K562 (cell line): ENCODE measurements around the gene PELI2.

Experiments used
- IRF2 ChIP-seq: sonication (generic); formaldehyde crosslinking; IDR thresholded peaks from 2 replicates; pipeline ENCODE4 v1.8.1; 2022; ENCODE audit warnings: mild to moderate bottlenecking, missing genetic modification reagents
- NELFE ChIP-seq: IDR thresholded peaks from 2 replicates; pipeline ENCODE4 v1.6.1; 2011; ENCODE audit warnings: mild to moderate bottlenecking; ENCODE audit not compliant: insufficient read depth, insufficient read length
- TF ChIP-seq, protein P1 (sequence below), 3 experiments: IDR thresholded peaks in 2 of 3; conservative IDR thresholded peaks in 1 of 3; 2 replicates each; pipeline ENCODE4 v1.5.1; 2011 to 2012; ENCODE audit warnings: low read length in 3 of 3, mild to moderate bottlenecking in 3 of 3, control low read depth in 2 of 3, improper control_type of control experiment in 1 of 3, inconsistent platforms in 1 of 3, low read depth in 1 of 3, mixed read lengths in 1 of 3, moderate library complexity in 1 of 3; ENCODE audit not compliant: insufficient read depth in 2 of 3

DNA sequence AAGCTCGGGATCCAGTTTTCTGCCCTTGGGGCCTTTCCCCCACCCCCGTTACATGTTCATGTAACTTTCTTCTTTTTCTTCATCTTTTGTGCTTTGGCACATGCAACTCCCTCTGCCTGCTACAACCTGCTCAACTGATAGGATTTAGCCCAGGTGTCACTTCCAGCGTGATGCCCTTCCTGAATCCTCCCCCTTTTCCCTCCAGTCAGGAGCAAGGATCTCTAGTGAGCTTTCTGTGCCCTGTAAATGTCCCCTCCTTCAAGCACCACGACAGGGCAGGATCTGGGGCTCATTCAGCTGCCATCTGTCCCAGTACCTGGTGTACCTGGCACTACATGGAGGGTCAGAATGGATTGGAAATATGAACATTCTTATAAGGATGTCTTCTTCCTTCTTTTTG lies 15.3 kb downstream of the PELI2 start:
- TF ChIP-seq IRF2 (CRISPR knock-in tag) (no peak), NELFE (no peak)
- TF ChIP-seq, protein P1, sequence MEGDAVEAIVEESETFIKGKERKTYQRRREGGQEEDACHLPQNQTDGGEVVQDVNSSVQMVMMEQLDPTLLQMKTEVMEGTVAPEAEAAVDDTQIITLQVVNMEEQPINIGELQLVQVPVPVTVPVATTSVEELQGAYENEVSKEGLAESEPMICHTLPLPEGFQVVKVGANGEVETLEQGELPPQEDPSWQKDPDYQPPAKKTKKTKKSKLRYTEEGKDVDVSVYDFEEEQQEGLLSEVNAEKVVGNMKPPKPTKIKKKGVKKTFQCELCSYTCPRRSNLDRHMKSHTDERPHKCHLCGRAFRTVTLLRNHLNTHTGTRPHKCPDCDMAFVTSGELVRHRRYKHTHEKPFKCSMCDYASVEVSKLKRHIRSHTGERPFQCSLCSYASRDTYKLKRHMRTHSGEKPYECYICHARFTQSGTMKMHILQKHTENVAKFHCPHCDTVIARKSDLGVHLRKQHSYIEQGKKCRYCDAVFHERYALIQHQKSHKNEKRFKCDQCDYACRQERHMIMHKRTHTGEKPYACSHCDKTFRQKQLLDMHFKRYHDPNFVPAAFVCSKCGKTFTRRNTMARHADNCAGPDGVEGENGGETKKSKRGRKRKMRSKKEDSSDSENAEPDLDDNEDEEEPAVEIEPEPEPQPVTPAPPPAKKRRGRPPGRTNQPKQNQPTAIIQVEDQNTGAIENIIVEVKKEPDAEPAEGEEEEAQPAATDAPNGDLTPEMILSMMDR (IDR thresholded peaks at IDR 0.05 in 2 of 3, conservative IDR thresholded peaks at IDR 0.05 in 1 of 3; ENCODE audit: insufficient read depth in 2 of 3, low read depth in 1 of 3, low read length in 3 of 3), result no peak
